Nephron progenitor cell (in vitro differentiated cells): Measurements from ENCODE around the gene L1CAM.

Source experiments
- DNase-seq: peaks from one replicate; pipeline ENCODE4 v3.0.0; 2021
- H3K27ac Mint-ChIP-seq: 2 replicates; pipeline ENCODE4 v1.8.0; 2021; ENCODE audit warnings: mild to moderate bottlenecking, moderate library complexity, mixed read lengths
- H3K27me3 Mint-ChIP-seq: 2 replicates; pipeline ENCODE4 v1.8.0; 2021; ENCODE audit warnings: mild to moderate bottlenecking, low read depth, mixed read lengths; ENCODE audit not compliant: poor library complexity
- H3K36me3 Mint-ChIP-seq: 2 replicates; pipeline ENCODE4 v1.8.0; 2021; ENCODE audit warnings: low read depth, mixed read lengths
- H3K4me1 Mint-ChIP-seq: 2 replicates; pipeline ENCODE4 v1.8.0; 2021; ENCODE audit warnings: mixed read lengths
- H3K4me3 Mint-ChIP-seq: 2 replicates; pipeline ENCODE4 v1.8.0; 2021; ENCODE audit warnings: mild to moderate bottlenecking, moderate library complexity, mixed read lengths
- H3K9me3 Mint-ChIP-seq: 2 replicates; pipeline ENCODE4 v1.8.0; 2021; ENCODE audit warnings: mild to moderate bottlenecking, moderate library complexity, mixed read lengths
- CTCF ChIP-seq: fragments of 200-600 bp; sonication (generic); IDR thresholded peaks from 2 replicates; pipeline ENCODE4 v1.5.0; 2021; ENCODE audit warnings: antibody characterized with exemption

L1CAM gene

GRCh38 chrX:153874085-153874365 is 11.9 kb downstream of the L1CAM start:
- peaks cover 54% of the 10 kb centered on the region for H3K4me1 Mint-ChIP-seq
- no peak overlapping the region for H3K4me3 Mint-ChIP-seq
- DNase-seq: no peak
- peaks cover 66% of the 10 kb centered on the region for H3K9me3 Mint-ChIP-seq
- H3K27me3 Mint-ChIP-seq: peaks cover 10% of the 10 kb centered on the region
- no peak overlapping the region for H3K27ac Mint-ChIP-seq
- peaks cover 4% of the 10 kb centered on the region for H3K36me3 Mint-ChIP-seq
- no peak for TF ChIP-seq CTCF

GRCh38 chrX:153873282-153874084 is 12.5 kb downstream of the L1CAM start:
- no peak for DNase-seq
- no peak for TF ChIP-seq CTCF
- H3K9me3 Mint-ChIP-seq: peaks cover 69% of the 10 kb centered on the region
- peaks cover 8% of the 10 kb centered on the region for H3K27me3 Mint-ChIP-seq
- H3K36me3 Mint-ChIP-seq: peaks cover 4% of the 10 kb centered on the region
- peaks cover 49% of the 10 kb centered on the region for H3K4me1 Mint-ChIP-seq
- H3K4me3 Mint-ChIP-seq: no peak overlapping the region
- H3K27ac Mint-ChIP-seq: no peak overlapping the region

GRCh38 chrX:153871946-153872878 is 13.8 kb downstream of the L1CAM start:
- Mint-ChIP-seq H3K27me3 (peaks cover 8% of the 10 kb centered on the region), H3K4me3 (no peak overlapping the region), H3K4me1 (peaks cover 36% of the 10 kb centered on the region), H3K36me3 (peaks cover 4% of the 10 kb centered on the region), H3K27ac (no peak overlapping the region), H3K9me3 (peaks cover 59% of the 10 kb centered on the region)
- TF ChIP-seq CTCF: no peak
- DNase-seq: no peak

GRCh38 chrX:153871451-153871850 is 14.5 kb downstream of the L1CAM start:
- H3K27me3 Mint-ChIP-seq: peaks cover 8% of the 10 kb centered on the region
- peaks cover 34% of the 10 kb centered on the region for H3K4me1 Mint-ChIP-seq
- H3K9me3 Mint-ChIP-seq: peaks cover 59% of the 10 kb centered on the region
- no peak overlapping the region for H3K27ac Mint-ChIP-seq
- no peak overlapping the region for H3K4me3 Mint-ChIP-seq
- peak; percentile 49 for DNase-seq
- TF ChIP-seq CTCF: no peak
- H3K36me3 Mint-ChIP-seq: peaks cover 4% of the 10 kb centered on the region

GRCh38 chrX:153870791-153871360 is 15.1 kb downstream of the L1CAM start:
- no peak for TF ChIP-seq CTCF
- H3K27ac Mint-ChIP-seq: no peak overlapping the region
- H3K27me3 Mint-ChIP-seq: peaks cover 8% of the 10 kb centered on the region
- peaks cover 29% of the 10 kb centered on the region for H3K4me1 Mint-ChIP-seq
- peaks cover 60% of the 10 kb centered on the region for H3K9me3 Mint-ChIP-seq
- DNase-seq: no peak
- no peak overlapping the region for H3K4me3 Mint-ChIP-seq
- peaks cover 6% of the 10 kb centered on the region for H3K36me3 Mint-ChIP-seq
